GM06990 (cell line): ENCODE data around the gene PSAP.
A peak's percentile ranks its signal among the peaks of the same experiment; 100 is the strongest.
"Not testable (repeated sequence)": the region's sequence is repeated elsewhere in the genome, so short reads cannot be mapped to it uniquely, and the experiment has no call there.

ENCODE experiments used
- DNase-seq: peaks from one replicate; pipeline ENCODE4 v3.0.0-alpha.2; 2011; ENCODE audit not compliant: insufficient read length; ENCODE audit errors: extremely low read depth
- H3K27me3 ChIP-seq: replicated peaks from 2 replicates; pipeline ENCODE4 v1.6.0; 2011; ENCODE audit warnings: low read length; ENCODE audit not compliant: control insufficient read depth, insufficient read depth
- H3K36me3 ChIP-seq: 2 replicates; pipeline ENCODE4 v1.5.1; 2011; ENCODE audit warnings: low read length; ENCODE audit not compliant: control insufficient read depth, insufficient read depth
- H3K4me3 ChIP-seq: replicated peaks from 2 replicates; pipeline ENCODE4 v1.5.1; 2011; ENCODE audit warnings: low read depth, mild to moderate bottlenecking, control low read depth, low read length
- TF ChIP-seq, protein P1 (sequence below): IDR thresholded peaks from 2 replicates; pipeline ENCODE4 v1.5.1; 2011; ENCODE audit warnings: low read length, control low read depth, mild to moderate bottlenecking, inconsistent platforms; ENCODE audit not compliant: insufficient read depth, poor library complexity, severe bottlenecking

PSAP gene

GRCh38 chr10:71850743-71851464 is at the start of gene PSAP:
PSAP (minus strand) TSS chr10:71851251; CDS start chr10:71851221, 30 bp downstream.
- TF ChIP-seq, protein P1, sequence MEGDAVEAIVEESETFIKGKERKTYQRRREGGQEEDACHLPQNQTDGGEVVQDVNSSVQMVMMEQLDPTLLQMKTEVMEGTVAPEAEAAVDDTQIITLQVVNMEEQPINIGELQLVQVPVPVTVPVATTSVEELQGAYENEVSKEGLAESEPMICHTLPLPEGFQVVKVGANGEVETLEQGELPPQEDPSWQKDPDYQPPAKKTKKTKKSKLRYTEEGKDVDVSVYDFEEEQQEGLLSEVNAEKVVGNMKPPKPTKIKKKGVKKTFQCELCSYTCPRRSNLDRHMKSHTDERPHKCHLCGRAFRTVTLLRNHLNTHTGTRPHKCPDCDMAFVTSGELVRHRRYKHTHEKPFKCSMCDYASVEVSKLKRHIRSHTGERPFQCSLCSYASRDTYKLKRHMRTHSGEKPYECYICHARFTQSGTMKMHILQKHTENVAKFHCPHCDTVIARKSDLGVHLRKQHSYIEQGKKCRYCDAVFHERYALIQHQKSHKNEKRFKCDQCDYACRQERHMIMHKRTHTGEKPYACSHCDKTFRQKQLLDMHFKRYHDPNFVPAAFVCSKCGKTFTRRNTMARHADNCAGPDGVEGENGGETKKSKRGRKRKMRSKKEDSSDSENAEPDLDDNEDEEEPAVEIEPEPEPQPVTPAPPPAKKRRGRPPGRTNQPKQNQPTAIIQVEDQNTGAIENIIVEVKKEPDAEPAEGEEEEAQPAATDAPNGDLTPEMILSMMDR, result no peak
- DNase-seq, result peak; percentile 97
- Histone ChIP-seq H3K27me3 (no peaks in the 10 kb centered on the region), H3K36me3 (no peaks in the 10 kb centered on the region), H3K4me3 (peak within 1 kb of the TSS; percentile 96)

GRCh38 chr10:71900441-71901180 is 49.6 kb upstream of the PSAP start:
- H3K27me3 ChIP-seq, result no peaks in the 10 kb centered on the region
- TF ChIP-seq, protein P1, result no peak
- H3K36me3 ChIP-seq, result no peaks in the 10 kb centered on the region

DNA sequence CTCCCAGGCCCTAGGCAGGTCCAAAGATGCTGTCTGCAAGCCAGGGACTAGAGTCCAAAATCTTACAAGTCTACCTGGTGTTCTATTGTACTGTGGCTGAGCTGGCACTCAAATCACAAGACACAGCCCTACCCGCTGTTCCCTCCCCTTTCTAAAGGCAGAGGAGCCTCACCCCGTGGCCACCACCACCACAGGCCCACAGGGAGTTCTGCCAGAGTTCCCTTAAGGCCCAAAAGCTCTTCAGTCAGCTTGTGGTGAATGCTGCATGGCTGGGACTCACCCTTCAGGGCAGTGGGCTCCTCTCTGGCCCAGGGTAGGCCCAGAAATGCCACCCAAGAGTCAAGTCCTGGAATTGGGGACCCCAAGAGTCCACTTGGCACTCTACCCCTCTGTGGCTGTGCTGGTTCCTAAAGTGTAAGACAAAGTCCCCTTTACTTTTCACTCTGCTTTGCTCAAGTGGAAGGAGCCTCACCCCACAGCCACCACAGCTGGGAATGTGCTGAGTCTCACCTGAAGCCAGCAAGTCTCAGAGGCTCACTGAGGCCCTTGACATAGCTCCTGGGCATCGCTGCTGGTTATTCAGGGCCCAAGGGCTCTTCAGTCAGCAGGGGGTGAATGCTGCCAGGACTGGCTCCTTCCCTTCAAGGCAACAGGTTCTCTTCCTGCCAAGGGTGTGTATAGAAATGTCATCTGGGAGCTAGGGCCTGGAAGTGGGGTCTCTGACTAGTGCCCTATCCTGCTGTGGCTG is 48.8 kb upstream of the PSAP start:
- DNase-seq, result no peak
- TF ChIP-seq, protein P1, result no peak
- Histone ChIP-seq H3K36me3 (no peaks in the 10 kb centered on the region), H3K4me3 (no peak overlapping the region), H3K27me3 (no peaks in the 10 kb centered on the region)

More at GRCh38 chr10:71900441-71901180, 49.6 kb upstream of the PSAP start:
- H3K4me3 ChIP-seq, result no peak overlapping the region
- DNase-seq, result no peak

DNA sequence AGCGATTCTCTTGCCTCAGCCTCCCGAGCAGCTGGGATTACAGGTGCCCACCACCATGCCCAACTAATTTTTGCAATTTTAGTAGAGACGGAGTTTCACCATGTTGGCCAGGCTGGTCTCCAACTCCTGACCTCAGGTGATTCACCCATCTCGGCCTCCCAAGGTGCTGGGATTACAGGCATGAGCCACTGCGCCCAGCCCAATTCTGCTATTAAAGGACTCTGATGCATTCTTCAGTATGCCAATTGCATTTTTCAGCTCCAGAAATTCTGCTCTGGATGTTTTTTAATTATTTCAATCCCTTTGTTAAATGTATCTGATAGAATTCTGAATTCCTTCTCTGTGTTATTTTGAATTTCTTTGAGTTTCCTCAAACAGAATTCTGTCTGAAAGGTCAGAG is 47.3 kb upstream of the PSAP start:
- H3K4me3 ChIP-seq, H3K36me3 ChIP-seq, DNase-seq, H3K27me3 ChIP-seq: not testable (repeated sequence)

DNA sequence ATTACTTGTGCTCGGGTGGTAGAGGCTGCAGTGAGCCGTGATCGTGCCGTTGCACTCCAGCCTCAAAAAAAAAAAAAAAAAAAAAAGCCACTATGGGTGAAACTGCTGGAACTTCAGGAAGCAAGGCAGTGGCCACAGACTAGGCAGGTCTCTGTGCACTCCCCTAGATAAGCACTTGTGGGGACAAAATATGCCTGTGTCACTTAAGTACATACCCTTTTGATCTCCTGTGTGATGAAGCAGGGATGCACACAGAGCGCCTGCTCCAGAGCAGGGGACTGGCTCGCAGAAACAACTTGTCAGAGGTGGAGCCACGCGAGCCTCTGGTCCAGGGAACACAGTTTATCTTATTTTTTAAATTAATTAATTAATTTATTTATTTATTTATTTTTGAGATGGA is 42.9 kb upstream of the PSAP start:
- Histone ChIP-seq H3K4me3 (no peak overlapping the region), H3K27me3 (no peaks in the 10 kb centered on the region), H3K36me3 (no peaks in the 10 kb centered on the region)
- TF ChIP-seq, protein P1, result no peak
- no peak for DNase-seq
